Mammary epithelial cell (primary cell): ENCODE measurements around the gene SLC28A3.

Source experiments
- CTCF ChIP-seq, 2 donors: IDR thresholded peaks in 1 of 2; conservative IDR thresholded peaks in 1 of 2; 2 replicates each; pipeline ENCODE4 v1.5.1; 2011 to 2012; ENCODE audit warnings: inconsistent platforms in 2 of 2, low read length in 2 of 2, mild to moderate bottlenecking in 2 of 2, control low read depth in 1 of 2, low read depth in 1 of 2; ENCODE audit not compliant: insufficient read depth in 1 of 2; ENCODE audit errors: extremely low read depth in 1 of 2
- EZH2 ChIP-seq: IDR thresholded peaks from 2 replicates; pipeline ENCODE4 v1.6.1; 2012; ENCODE audit warnings: low read length, inconsistent platforms, borderline replicate concordance

- TF ChIP-seq CTCF (conservative IDR thresholded peaks at IDR 0.05 in 1 of 2, IDR thresholded peaks at IDR 0.05 in 1 of 2; ENCODE audit: extremely low read depth in 1 of 2, insufficient read depth in 1 of 2, low read depth in 1 of 2, low read length in 2 of 2), result no peak
- no peak for TF ChIP-seq EZH2
These were observed 9.1 kb upstream of the SLC28A3 start for GRCh38 chr9:84349671-84350070.
